Gastroesophageal sphincter (tissue), 4 donors: Measurements from ENCODE around the gene KAT2A. TPM values are rescaled to one million over a fixed set of nuclear protein-coding genes. Genes with fewer than 3 reads are reported as not detected.
"Not testable (repeated sequence)": the region's sequence is repeated elsewhere in the genome, so short reads cannot be mapped to it uniquely, and the experiment has no call there.

Source experiments
- ATAC-seq: fragments of 150-250 bp; one replicate; pipeline ENCODE4 v1.9.1; 2016; ENCODE audit warnings: mild to moderate bottlenecking, moderate library complexity
- H3K27ac ChIP-seq, 4 donors: fragments of 200-600 bp; sonication (generic) in 3 of 4; 1 replicate in 3 of 4; 2 replicates in 1 of 4; pipeline ENCODE4 v1.5.1; 2016 to 2019
- H3K27me3 ChIP-seq: fragments of 200-600 bp; sonication (generic); one replicate; pipeline ENCODE4 v1.5.1; 2019
- H3K36me3 ChIP-seq, 2 donors: fragments of 200-600 bp; sonication (generic); one replicate each; pipeline ENCODE4 v1.5.1; 2019; ENCODE audit warnings: control low read depth in 1 of 2
- H3K4me1 ChIP-seq, 3 donors: fragments of 200-600 bp; sonication (generic); 1 replicate in 2 of 3; 2 replicates in 1 of 3; pipeline ENCODE4 v1.5.1; 2016 to 2019; ENCODE audit warnings: control low read depth in 2 of 3
- H3K4me3 ChIP-seq, 2 donors: fragments of 200-600 bp; sonication (generic); one replicate each; pipeline ENCODE4 v1.5.1; 2019; ENCODE audit warnings: mild to moderate bottlenecking in 1 of 2, moderate library complexity in 1 of 2
- H3K9me3 ChIP-seq, 3 donors: fragments of 200-600 bp; sonication (generic); one replicate each; pipeline ENCODE4 v1.5.1; 2017 to 2019; ENCODE audit warnings: control low read depth in 2 of 3
- CTCF ChIP-seq, 4 experiments: fragments of 200-600 bp in 2 of 4; fragments of 450-650 bp in 2 of 4; sonication (generic) in 1 of 4; IDR thresholded peaks; one replicate each; pipeline ENCODE4 v1.5.1; 2017 to 2019; ENCODE audit warnings: antibody characterized with exemption in 4 of 4, mild to moderate bottlenecking in 2 of 4, moderate library complexity in 2 of 4
- EP300 ChIP-seq: sonication (generic); formaldehyde crosslinking; IDR thresholded peaks from one replicate; pipeline ENCODE4 v1.6.1; 2017; ENCODE audit warnings: antibody characterized with exemption, mild to moderate bottlenecking
- POLR2A ChIP-seq, 2 donors: fragments of 450-650 bp; IDR thresholded peaks; one replicate each; pipeline ENCODE4 v1.6.1; 2017; ENCODE audit warnings: antibody characterized with exemption in 2 of 2, mild to moderate bottlenecking in 2 of 2, moderate library complexity in 1 of 2
- POLR2AphosphoS5 ChIP-seq: sonication (generic); formaldehyde crosslinking; IDR thresholded peaks from one replicate; pipeline ENCODE4 v1.6.1; 2017; ENCODE audit warnings: antibody characterized with exemption
- WGBS, 2 donors: methylation state at CpG; one replicate each; pipeline ENCODE4 v1.1.5; 2018; ENCODE audit warnings: low coverage in 1 of 2; 5-methylcytosine and 5-hydroxymethylcytosine counted together
- total RNA-seq, 4 donors: library from RNA; depleted of rRNA; stranded (reverse); fragments of >200 nt; gene quantifications; one replicate each; pipeline ENCODE4 v1.1.0, GENCODE V29; 2016

KAT2A gene
- total RNA-seq, 4 donors from 2014 or later = 10.3 to 51.2 (median 19.3) TPM

GRCh38 chr17:42142371-42142896, 21.3 kb upstream of the KAT2A start:
- TF ChIP-seq CTCF (IDR thresholded peaks at IDR 0.05) (no peak), EP300 (no peak), POLR2AphosphoS5 (no peak), POLR2A (IDR thresholded peaks at IDR 0.05) (no peak)
- Histone ChIP-seq H3K9me3 (no peaks in the 10 kb centered on the region), H3K4me3 (no peak overlapping the region), H3K27me3 (no peaks in the 10 kb centered on the region), H3K27ac (no peak overlapping the region), H3K4me1 (peaks cover 0 to 60% (median 27%) of the 10 kb centered on the region in 3 donors), H3K36me3 (peaks cover 0 to 45% of the 10 kb centered on the region in 2 donors)
- 53 to 55% methylated on average over 6 to 7 of the region's 7 CpGs for WGBS, 2 donors
- ATAC-seq = no peak

- WGBS, 2 donors = 70 to 82% methylated on average over 2 to 8 of the region's 8 CpGs
- TF ChIP-seq CTCF (IDR thresholded peaks at IDR 0.05) (no peak), POLR2A (IDR thresholded peaks at IDR 0.05) (no peak), POLR2AphosphoS5 (no peak), EP300 (no peak)
- Histone ChIP-seq H3K36me3 (peaks cover 0 to 41% of the 10 kb centered on the region in 2 donors), H3K27me3 (no peaks in the 10 kb centered on the region), H3K4me1 (peaks cover 0 to 68% (median 27%) of the 10 kb centered on the region in 3 donors), H3K9me3 (no peaks in the 10 kb centered on the region), H3K27ac (no peak overlapping the region), H3K4me3 (no peak overlapping the region)
- peak; percentile 36 for ATAC-seq
Observed at GRCh38 chr17:42141382-42141781, 20.2 kb upstream of the KAT2A start.

- H3K9me3 ChIP-seq, ATAC-seq, H3K27me3 ChIP-seq, H3K27ac ChIP-seq, H3K4me3 ChIP-seq: not testable (repeated sequence)
- WGBS, 2 donors = 97 to 100% methylated on average over 3 to 7 of the region's 7 CpGs
- peaks cover 0 to 43% of the 10 kb centered on the region in 2 donors for H3K36me3 ChIP-seq
- peaks cover 0 to 75% (median 27%) of the 10 kb centered on the region in 3 donors for H3K4me1 ChIP-seq
Observed at GRCh38 chr17:42140690-42141089, 19.5 kb upstream of the KAT2A start.

- no peaks in the 10 kb centered on the region for H3K9me3 ChIP-seq
- WGBS, 2 donors = 50 to 100% methylated on average over 1 to 4 of the region's 7 CpGs
Observed at GRCh38 chr17:42138749-42139492, 17.8 kb upstream of the KAT2A start.

GRCh38 chr17:42136654-42137051, 15.5 kb upstream of the KAT2A start:
- ATAC-seq = no peak
- Histone ChIP-seq H3K4me1 (peaks cover 0 to 92% (median 21%) of the 10 kb centered on the region in 3 donors), H3K4me3 (no peak overlapping the region), H3K27ac (peak overlapping the region in 3 of 4 donors; percentile 59 to 71 (median 61)), H3K9me3 (no peaks in the 10 kb centered on the region), H3K36me3 (peaks cover 0 to 29% of the 10 kb centered on the region in 2 donors), H3K27me3 (no peaks in the 10 kb centered on the region)
- TF ChIP-seq POLR2A (IDR thresholded peaks at IDR 0.05) = no peak
- TF ChIP-seq POLR2AphosphoS5 = no peak
- TF ChIP-seq EP300 = no peak
- no peak for TF ChIP-seq CTCF (IDR thresholded peaks at IDR 0.05)
- WGBS, 2 donors = 70 to 93% methylated on average over 3 of the region's 3 CpGs

More at GRCh38 chr17:42138749-42139492, 17.8 kb upstream of the KAT2A start:
- TF ChIP-seq POLR2AphosphoS5 = no peak
- Histone ChIP-seq H3K36me3 (peaks cover 0 to 38% of the 10 kb centered on the region in 2 donors), H3K4me3 (no peak overlapping the region), H3K27me3 (no peaks in the 10 kb centered on the region), H3K27ac (peak overlapping the region in 2 of 4 donors; percentile 19 to 30), H3K4me1 (peaks cover 0 to 91% (median 30%) of the 10 kb centered on the region in 3 donors)
- ATAC-seq = no peak
